Measurements from ENCODE around the gene RAB7B.

RAB7B gene

DNA sequence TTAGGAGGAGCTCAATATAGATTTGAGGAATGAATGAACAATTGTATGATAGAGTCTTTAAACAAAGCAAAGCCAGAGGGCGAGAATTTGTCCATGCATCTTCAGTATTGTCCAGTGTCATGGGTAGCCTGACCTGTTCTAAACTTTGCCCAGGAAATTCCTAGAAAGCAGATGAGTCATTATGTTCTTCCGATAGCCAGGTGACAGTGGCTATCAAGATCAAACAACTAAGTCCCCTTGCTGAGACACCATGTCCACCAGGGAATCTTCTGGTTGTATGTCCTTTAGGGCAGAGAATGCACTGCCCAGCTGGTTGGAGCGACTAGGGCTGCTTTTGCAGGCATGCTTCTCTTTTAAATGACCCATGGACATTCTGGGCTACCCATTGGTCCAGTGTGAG is 58.1 kb downstream of the RAB7B start:
- FAIRE-seq: no peak

DNA sequence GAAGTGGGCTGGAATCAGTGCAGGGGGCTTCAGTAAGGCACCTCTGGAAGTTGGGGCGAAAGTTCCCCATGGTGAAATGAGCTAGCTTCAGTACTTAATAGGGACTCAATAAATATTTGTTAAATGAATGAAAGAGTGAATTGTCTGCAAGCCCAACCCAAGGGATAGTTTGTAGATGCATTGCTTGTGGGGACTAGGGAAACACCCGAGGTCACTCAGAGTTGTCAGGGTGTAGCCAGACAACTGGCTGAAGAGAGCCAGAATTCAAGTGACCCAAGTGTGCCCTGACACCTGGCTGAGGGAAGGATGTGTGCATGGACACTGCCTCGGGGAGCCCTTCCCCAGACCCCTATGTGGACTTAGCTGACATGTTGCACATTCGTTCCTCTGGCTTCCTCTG is 58.7 kb downstream of the RAB7B start:
- no peak for FAIRE-seq

DNA sequence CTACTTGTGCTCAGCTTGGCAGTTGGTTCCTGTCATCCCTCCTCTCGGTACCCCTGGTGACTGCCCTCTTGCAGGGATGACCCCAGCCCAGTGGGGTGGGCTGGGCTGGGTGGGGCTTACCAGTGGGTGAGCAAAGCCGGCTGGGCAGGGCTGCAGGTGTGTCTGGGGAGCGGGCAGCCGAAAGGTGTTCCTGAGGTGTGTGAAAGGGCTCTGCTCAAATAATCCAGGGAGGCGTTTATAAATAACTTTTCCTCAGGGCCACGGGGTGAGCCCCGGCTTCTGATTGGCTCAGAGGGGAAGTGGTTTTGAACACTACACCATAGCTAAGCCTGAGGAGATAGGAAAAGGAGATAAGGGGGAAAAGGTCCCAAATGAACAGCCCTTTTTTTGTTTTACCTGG is 60.0 kb downstream of the RAB7B start, which contains the start of gene SLC26A9:
SLC26A9 (minus strand) TSS at position 212 of the 400 bp plus-strand sequence. CDS start 7,636 bp downstream, outside the sequence.
- no peak for FAIRE-seq

DNA sequence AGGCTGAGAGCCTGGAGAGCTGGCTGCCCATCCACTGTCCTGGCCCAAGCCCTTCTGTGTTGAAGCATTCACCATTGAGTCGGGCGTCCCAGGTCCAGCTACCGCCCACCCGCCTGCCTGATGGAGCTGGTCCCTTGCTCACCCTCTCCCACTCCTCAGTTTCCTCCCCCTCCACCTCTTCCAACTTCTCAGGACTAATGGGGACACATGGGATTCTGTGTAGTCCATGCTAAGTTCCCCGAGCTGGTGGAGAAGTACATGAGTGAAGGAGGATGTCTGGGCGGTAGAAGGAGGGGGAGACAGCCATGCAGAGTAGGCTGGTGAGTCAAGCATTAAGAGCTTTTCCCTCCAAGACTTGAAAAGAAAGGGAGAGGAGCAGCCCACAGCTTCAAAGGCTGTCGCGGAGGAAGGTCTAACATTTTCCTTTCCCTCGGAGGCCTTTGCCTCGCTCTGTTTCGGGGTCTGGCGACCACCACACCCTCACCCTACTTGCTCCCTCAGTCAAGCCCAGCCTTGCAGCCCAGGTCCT is 60.5 kb downstream of the RAB7B start:
- FAIRE-seq: no peak

DNA sequence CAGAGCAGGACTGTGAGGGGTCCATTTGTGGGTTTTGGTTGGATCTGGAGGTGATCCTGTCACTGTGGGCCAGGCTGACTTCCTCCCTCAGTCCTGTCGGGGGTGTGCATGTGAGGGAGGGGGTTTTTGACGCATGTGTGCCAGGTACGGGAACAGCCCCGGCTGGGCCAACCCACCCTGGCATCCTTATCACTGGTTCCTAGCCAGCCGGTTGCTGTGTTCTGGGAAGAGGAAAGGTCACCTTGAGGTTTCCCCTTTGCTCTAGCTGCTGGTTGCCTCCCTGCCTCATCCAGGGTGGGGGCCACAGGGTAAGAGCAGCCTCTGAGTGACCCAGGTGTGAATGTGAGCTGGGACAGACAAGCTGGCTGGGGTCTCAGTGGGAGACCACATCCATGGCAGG is 62.5 kb downstream of the RAB7B start:
- FAIRE-seq: no peak

DNA sequence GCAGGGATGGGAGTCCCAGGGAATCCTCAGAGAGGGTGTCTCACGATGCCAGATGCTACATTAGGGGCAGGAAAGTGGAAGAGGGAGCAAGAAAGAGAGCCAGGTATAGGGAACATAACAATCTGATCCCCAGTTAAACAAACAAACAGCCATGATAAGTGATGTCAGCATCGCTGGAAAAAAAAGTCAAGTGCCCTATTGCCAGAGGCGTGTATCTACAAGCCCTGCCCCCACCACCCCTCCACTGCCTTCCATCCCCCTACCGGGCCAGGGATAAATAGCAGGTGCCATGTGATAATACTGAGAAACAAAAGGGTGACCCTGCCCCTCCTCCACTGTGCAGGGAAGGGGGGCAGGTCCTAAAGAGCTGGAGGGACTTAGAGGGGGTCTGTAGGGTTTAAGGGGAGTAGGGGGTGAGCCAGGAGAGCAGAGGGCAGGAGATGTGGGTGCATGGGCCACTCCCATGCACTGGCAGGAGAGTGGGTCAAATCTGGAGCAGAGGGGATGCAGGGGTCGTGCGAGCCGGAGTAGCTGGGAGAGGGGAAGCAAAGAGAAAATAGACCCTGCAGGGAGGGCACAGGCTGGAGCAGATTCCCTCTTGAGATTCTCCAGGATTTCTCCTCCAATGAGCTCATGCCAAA is 63.4 kb downstream of the RAB7B start:
- no peak for FAIRE-seq

DNA sequence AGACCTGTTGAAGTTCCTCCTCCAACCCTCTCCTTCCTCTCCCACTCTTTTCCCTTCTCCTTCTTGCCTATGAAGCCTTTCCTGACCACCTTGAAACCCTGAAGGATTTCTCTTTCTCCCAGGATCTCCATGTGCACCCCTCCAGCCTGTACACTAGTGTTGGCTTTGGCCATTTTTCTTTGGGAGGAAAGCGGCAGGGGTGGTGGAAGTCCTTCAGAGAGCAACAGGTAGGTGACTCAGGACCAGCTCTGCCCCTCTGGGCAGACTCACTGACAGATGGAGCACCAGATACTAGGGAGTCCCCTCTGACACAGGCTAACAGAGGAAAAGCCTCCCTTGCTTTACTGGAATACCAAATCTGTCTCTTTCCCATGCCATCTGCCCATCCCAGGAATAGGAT is 64.5 kb downstream of the RAB7B start:
- no peak for FAIRE-seq

DNA sequence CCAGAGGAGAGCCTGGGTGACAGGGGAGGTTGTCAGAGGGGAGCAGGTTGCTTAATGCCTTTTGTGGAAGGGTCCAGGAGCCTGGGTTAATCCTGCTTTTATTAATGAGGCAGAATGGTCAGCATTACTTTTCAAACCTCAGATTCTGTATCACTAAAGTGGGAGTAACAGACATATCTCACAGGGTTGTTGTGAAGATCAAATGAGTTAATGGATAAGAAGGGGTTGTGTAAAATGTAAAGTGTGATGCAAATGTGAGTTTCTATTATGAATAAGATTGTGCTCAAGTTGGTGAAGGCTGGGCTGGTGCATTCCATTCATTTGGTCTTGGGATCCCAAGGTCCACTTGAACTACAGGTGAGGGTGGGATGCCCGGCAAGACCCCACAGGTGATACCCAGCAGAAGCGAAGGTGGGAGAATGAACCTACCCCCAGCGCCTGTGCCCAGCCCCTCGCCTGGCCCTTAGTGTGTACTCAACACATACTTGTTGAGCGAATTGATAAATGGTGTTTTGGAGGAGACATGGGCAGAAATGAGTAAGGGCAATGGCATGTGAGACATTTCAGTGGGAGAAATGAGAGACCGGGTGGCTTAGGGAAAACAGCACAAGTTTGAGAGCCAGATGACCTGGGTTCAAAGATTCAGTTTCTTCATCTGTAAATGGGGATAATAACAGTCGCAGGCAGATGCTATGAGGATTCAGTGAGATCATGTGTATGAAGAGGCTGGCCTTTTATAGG is 66.2 kb downstream of the RAB7B start:
- FAIRE-seq: no peak

DNA sequence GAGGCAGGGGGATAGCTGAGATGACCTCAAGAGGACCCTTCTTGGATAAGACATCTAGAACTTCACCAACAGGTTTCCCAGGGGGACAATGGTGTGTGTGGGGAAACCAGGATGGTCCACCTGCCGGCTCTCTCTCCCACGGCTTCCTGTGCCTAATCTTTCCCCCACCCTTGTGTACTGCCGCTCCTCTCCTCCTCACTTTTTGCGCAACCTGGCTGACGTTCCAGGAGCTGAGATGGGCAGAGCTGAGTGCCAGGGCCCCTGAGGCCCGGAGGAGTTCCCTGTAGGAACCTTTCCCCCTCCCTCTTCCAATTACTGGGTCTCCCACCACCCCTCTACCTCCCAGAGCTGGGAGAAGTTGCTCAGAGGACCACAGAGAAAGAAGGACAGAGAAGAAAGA is 66.9 kb downstream of the RAB7B start:
- FAIRE-seq: no peak

DNA sequence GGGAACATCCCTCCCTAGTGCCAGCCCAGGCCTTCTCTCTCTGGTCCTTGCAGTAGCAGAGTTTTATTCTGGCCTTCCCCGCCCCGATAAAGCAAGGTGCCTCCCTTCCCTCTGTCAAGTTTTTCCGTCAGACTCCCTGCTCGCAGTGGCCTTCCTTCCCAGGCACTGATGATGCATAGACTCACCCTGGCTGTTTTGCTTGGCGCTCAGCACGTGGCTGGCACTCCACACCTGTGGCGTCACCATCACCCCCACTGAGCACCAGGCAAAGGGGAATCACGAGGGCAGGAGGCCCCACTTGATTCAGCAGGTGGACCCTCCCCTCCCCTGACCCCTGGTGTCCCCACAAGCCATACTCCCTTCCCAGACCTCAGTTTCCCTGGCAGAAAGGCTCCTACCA is 67.3 kb downstream of the RAB7B start:
- no peak for FAIRE-seq

DNA sequence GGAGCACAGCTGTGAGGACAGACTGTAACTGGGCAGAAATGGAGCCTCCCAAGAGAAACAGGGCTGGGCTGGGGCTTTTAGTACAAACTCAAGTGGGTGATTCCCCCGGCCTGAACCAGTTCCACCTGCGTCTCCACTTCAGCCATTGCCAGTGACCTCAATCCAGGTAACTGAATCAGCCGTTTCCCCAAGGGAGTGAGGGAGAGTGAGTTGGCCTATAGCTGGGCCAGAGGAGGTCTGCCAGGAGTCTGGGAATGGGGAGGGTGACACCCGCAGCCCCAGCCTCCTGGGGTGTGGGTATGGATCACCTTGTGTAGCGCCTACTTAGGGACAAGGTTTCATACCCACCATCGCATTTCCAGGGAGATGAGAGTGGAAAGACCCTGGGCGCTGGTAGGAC is 68.4 kb downstream of the RAB7B start:
- no peak for FAIRE-seq

DNA sequence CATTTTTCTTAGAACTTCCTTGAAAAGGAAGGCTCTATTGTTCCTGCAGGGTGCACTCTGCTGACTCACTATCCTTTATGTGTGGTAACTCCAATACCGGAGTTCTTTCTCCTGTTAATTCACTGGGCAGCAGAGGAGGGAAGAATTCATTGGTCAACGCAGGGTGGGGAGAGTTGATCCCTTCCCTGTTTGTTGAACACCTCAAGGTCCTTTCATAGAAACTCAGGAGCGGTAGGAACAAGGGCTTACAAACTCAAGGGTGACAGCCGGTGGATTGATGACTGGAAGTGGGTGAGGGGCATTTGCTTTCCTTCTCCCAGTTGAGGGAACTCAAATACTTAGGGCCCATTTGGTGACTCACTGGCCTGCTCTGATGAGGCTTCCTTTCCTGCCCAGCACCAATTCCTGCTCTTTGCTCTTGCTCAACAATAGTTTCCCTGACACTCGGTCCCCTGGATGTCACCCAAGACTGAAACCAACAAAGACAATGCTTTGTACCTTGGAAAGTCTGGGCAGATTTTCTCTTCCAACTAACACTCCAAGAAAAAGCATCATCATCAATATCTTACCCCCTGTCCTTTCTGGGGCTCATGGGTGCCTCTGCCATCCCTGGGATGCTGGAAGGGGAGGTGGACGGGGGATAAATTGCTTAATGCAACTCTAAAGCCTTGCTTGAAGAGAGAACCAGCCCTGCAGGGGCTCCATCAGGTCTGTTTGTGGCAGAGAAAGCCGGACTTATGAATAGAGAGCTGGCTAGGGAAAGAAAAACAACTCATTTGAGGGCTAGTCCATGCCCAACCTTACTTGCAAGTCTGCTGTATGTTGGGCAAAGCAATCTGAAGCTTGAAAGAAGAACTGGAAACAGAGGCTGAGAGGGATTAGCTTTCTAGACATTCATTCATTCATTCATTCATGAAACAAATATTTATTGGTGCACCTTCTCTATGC is 69.2 kb downstream of the RAB7B start:
- FAIRE-seq: no peak

DNA sequence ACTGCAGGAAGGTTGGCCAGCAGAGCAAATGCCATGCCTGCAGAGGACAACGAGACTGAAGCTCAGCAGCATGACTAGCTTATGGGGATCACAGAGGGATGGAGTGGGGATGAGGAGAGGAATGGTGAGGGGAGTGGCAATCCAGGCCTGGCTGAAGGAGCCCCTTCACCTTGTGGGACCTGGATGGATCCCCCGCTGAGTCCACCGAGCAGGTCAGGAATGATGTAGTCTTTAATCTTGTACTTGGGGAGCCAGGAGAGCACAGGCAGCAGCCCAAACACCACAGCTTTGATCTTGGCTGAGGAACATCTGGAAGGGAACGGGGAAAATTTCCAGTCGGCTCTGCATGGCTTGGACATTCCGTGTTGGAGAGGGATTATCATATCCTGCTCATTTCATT is 70.4 kb downstream of the RAB7B start:
- no peak for FAIRE-seq

DNA sequence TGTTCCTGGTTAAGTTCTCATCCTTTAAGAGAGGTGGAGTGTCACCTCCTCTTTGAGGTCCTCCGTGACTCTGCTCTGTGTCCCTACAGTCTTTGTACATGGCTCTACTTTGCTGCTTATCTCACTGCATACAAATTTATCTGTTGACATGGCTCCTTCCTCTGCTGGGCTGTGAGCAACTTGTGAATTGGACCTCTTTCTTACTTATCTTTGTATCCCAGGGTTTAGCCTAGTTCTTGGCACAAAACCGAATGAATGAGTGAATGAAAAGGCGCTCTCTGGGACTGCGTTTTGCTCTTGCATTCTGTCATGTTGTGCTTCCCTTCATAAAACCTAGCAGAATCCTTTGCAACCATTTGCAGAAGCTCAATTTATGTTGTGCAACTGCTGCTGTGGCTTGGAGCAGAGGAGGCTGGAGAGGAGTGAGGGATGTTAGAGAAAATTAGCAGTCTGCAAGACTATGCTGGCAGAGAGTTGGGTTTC is 72.4 kb downstream of the RAB7B start:
- no peak for FAIRE-seq

DNA sequence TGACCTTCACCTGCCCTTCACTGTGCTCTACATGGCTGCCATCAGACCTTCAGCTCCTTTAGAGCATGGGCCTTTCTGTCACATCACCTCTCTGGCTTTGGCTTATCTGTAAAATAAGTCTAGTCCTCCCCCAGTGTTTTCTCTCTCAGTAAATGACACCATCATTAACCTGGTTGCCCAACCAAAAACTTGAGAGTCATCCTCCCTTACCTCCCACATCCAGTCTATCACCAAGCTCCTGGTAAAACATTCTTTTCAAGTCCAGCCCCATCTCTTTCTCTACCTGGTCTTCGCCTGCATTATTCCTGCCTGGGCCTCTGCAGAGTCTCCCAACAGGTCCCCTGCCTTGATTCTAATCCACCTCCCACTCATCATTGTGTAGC is 73.0 kb downstream of the RAB7B start:
- FAIRE-seq: no peak

DNA sequence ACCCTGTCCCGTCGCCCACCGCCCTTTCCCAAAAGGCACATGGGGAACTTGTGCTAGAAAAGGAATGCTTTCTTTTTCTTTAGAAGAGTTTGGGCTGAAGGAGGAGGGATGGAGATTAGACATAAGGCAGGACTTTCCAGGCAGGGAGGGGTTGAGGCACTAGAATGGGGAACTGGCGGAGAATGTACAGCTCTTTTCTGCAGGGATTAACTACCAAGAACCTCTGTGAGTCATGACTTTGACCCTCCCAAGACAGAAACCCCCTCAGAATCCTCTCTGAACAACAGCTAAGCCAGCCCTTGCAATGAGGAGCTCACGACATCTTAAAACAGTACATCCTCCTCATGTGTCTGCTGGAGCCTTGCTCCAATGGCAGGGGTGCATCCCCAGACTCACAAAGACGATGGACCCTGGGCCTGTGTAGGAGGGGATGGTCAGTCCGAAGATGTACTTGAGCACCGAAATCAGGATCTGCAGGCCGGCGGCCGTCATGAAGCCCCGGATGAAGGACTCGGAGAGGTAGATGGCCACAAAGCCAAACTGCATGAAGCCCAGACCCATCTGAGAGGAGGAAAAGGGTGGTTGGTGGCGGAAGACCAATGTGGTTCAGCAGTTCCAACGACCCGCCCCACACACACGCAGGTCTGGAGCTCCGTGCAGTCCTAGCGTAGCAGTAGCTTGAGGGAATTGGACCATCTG is 73.5 kb downstream of the RAB7B start:
- no peak for FAIRE-seq

DNA sequence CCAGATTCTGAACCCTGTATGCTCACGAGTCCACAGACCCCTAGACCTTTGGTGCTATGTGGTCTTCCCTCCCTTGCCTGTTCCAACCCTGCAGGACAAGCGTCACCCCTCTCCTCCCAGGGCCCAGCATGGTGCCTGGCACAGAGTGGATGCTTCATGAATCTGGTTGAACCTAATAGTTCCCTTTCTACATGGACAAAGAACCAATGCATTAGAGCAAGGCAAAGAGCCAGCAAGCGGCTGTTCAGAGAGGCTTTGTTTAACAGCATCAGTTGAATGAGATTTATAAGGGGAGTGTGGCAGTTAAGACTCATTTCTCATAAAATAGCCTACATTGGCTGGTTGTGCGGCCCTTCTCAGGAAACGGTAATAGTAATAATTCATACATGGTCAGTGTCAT is 74.9 kb downstream of the RAB7B start:
- no peak for FAIRE-seq

DNA sequence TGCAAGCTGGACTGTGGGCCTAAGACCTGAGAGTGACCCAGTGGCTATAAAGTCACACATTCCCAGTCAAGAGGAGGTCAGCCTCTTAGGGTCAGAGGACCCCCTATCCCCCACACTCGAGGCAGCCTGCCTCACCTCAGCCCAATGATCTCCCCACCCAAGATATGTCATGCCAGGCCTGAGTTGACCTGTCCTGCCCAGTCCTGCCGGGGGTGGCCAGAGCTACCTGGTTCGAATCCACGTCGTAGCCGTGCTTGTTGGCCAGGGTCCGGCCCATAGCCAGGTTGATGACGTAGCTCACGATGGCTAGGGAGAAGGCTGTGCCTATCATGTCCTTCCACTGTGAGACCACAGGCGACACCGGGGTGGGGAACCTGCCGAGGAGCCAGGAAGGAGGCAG is 75.5 kb downstream of the RAB7B start:
- no peak for FAIRE-seq

DNA sequence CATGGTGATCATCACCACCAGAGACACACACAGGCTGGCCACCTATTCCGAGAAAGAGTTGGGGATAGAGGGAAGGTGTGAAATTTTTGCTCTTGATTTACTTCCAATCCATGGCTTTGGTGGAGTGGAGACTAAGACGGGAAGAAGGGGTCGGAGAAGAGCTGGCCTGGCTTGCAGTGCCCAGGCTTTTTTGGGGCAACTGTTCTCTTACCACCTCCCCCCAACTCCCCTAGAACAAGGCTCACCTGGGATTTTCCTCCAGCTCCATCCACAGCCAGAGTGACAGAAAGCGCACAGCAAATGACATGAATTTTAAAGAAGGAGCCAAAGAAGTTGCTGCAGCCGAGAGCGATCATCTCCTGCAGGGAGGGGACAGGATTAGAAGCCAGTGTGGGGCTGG is 75.9 kb downstream of the RAB7B start:
- no peak for FAIRE-seq
